HL-60 (cell line): Measurements from ENCODE around the gene TBL3.

Source experiments
- POLR2AphosphoS5 ChIP-seq: IDR thresholded peaks from 2 replicates; pipeline ENCODE4 v1.6.1; 2012; ENCODE audit warnings: low read depth
- TF ChIP-seq, protein P1 (sequence below): IDR thresholded peaks from one replicate; pipeline ENCODE4 v1.5.1; 2011; ENCODE audit warnings: low read length, control low read depth, inconsistent platforms; ENCODE audit not compliant: insufficient read depth

DNA sequence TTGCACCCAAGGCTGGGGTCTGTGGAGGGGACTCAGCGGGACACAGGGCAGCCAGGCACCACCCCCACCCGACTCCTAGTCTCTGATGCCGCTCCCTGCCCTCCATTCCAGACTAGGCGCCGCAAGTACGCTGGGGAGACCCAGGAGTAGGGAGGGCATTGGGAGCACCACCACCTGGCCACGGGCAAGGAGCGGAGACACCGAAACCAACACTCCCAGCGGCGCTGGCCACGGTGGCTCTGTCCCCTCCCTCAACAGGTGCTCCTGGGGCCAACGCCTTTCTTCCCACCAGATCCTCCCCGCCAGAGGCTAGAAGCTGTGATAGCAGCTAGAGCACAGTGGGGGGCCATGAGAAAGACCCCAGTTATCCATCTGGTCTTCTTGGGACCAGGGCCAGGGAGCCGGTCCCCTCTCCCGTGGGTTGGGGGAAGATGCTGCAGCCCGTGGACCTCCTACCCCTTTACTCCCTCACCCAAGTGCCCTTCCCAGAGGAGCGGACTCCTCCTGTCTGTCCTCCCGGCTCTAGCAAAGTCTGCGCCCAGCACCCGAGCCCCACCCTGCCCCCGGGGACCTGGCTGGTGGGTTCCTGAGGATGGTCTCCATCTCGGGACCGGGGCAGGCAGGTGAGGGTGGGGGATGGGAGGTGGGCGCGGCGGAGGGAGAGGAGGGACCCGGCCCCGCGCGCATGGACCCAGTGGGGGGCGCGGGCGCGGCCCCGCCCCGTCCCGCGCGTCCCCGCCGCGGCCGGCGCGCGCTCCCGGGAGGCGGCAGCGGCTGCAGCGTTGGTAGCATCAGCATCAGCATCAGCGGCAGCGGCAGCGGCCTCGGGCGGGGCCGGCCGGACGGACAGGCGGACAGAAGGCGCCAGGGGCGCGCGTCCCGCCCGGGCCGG, 17.6 kb downstream of the TBL3 start, which contains the start of gene SYNGR3:
- TF ChIP-seq, protein P1, sequence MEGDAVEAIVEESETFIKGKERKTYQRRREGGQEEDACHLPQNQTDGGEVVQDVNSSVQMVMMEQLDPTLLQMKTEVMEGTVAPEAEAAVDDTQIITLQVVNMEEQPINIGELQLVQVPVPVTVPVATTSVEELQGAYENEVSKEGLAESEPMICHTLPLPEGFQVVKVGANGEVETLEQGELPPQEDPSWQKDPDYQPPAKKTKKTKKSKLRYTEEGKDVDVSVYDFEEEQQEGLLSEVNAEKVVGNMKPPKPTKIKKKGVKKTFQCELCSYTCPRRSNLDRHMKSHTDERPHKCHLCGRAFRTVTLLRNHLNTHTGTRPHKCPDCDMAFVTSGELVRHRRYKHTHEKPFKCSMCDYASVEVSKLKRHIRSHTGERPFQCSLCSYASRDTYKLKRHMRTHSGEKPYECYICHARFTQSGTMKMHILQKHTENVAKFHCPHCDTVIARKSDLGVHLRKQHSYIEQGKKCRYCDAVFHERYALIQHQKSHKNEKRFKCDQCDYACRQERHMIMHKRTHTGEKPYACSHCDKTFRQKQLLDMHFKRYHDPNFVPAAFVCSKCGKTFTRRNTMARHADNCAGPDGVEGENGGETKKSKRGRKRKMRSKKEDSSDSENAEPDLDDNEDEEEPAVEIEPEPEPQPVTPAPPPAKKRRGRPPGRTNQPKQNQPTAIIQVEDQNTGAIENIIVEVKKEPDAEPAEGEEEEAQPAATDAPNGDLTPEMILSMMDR = no peak
- no peak for TF ChIP-seq POLR2AphosphoS5
